ENCODE measurements around the gene STK16.
A peak's percentile ranks its signal among the peaks of the same experiment; 100 is the strongest.

Gene STK16

DNA sequence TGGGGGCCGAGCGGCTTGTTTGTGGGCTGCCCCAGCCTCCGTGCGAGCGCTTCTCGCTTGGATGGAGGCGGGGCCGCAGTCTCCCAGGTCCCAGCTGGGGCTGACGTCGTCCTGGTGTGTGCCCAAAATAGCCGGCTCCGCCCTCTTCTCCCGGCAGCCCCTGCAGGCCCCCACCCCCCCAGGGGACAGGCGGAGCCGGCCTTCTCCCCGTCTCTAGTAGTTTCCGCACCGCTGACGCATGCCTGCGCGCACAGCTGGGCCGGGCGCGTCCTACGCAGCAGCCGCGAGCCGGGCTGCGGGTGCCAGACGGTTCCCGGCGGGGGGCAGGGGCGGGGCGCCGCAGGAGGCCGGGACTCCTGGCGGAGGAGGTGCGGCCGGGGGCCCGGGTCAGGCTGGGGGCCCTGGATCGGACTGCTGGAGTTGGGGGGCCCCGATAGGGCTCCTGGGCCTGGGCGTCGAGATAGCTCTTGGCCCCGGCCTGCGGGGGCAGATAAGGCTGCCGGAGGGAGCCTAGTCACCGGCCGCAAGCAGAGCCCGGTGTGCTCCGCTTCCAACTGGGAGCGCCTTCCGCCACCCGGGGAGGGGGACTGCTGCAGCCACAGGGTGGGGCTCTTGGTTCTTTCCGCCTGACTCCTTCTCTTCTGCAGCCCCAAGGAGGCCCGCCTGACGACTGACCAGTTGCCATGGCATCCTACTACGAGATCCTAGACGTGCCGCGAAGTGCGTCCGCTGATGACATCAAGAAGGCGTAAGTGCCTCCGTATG, 34.1 kb downstream of the STK16 start, which contains the start of gene DNAJB2:
DNAJB2 (plus strand) TSS at position 216 of the 765 bp plus-strand sequence; CDS start at position 684, 468 bp downstream.
- peak within 1 kb of the TSS; percentile 90 for H3K4me3 ChIP-seq (ENCODE audit: low read length)
- H4K20me1 ChIP-seq (ENCODE audit: insufficient read depth, low read length): no peaks in the 10 kb centered on the region
- no peaks in the 10 kb centered on the region for H3K27me3 ChIP-seq (ENCODE audit: low read depth, low read length)
- H3K4me2 ChIP-seq (ENCODE audit: low read length): peak within 1 kb of the TSS; percentile 96
- H3K79me2 ChIP-seq (ENCODE audit: low read length): no peaks in the 10 kb centered on the region
- TF ChIP-seq EZH2phosphoT487 (IDR thresholded peaks at IDR 0.05; ENCODE audit: low read depth): no peak
- TF ChIP-seq, protein P1, sequence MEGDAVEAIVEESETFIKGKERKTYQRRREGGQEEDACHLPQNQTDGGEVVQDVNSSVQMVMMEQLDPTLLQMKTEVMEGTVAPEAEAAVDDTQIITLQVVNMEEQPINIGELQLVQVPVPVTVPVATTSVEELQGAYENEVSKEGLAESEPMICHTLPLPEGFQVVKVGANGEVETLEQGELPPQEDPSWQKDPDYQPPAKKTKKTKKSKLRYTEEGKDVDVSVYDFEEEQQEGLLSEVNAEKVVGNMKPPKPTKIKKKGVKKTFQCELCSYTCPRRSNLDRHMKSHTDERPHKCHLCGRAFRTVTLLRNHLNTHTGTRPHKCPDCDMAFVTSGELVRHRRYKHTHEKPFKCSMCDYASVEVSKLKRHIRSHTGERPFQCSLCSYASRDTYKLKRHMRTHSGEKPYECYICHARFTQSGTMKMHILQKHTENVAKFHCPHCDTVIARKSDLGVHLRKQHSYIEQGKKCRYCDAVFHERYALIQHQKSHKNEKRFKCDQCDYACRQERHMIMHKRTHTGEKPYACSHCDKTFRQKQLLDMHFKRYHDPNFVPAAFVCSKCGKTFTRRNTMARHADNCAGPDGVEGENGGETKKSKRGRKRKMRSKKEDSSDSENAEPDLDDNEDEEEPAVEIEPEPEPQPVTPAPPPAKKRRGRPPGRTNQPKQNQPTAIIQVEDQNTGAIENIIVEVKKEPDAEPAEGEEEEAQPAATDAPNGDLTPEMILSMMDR (IDR thresholded peaks at IDR 0.05; ENCODE audit: low read depth, low read length): no peak
- H2AFZ ChIP-seq (ENCODE audit: low read depth, low read length): peak within 1 kb of the TSS; percentile 82
- peak within 1 kb of the TSS; percentile 90 for H3K27ac ChIP-seq (ENCODE audit: low read length)
- peaks cover 3% of the 10 kb centered on the region for H3K36me3 ChIP-seq (replicated peaks; ENCODE audit: low read depth, low read length)
- no peaks in the 10 kb centered on the region for H3K9me3 ChIP-seq (ENCODE audit: insufficient read depth, low read length)
- peaks cover 11% of the 10 kb centered on the region for H3K4me1 ChIP-seq (ENCODE audit: low read length)
- H3K9ac ChIP-seq (ENCODE audit: low read length): peak within 1 kb of the TSS; percentile 88

DNA sequence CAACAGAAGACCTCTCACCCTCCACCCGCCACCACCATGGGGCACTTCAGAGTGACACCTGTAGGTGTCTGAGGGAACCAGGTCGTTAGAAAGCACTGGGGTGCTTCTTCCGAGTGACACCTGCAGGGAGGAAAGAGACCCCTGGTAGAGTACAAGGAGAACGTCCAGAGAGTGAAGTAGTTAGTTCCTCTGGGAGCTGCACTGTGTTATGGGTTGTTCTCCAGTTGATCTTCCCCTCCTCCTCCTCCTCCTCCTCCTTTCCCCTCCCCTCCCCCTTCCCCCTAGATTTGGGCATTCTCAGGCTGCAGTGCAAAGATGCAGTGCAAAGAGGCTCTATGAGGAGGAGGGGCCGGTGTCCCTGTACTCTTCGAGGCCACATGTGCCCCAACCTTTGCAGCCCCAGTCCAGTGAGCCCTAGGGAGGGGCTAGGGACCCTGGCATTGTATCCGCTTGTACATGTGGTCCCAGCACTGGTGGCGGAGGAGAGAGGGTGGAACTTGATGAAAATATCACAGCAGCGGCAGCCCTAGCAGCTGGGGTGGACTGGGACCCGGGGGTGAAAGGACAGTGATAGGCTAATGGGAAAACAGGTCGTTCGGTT, 34.7 kb downstream of the STK16 start:
- Histone ChIP-seq H3K4me2 (ENCODE audit: low read length) (peak overlapping the region; percentile 94), H3K27ac (ENCODE audit: low read length) (no peak overlapping the region), H4K20me1 (ENCODE audit: insufficient read depth, low read length) (no peaks in the 10 kb centered on the region), H3K79me2 (ENCODE audit: low read length) (no peaks in the 10 kb centered on the region), H3K27me3 (ENCODE audit: low read depth, low read length) (no peaks in the 10 kb centered on the region), H3K9ac (ENCODE audit: low read length) (peak overlapping the region; percentile 88), H3K36me3 (replicated peaks; ENCODE audit: low read depth, low read length) (peaks cover 3% of the 10 kb centered on the region), H2AFZ (ENCODE audit: low read depth, low read length) (0 out of 2 replicates have a peak overlapping the region, but pooled peaks have one; percentile 53), H3K4me3 (ENCODE audit: low read length) (peak overlapping the region; percentile 90), H3K9me3 (ENCODE audit: insufficient read depth, low read length) (no peaks in the 10 kb centered on the region), H3K4me1 (ENCODE audit: low read length) (peaks cover 11% of the 10 kb centered on the region)
- TF ChIP-seq, protein P1 (IDR thresholded peaks at IDR 0.05; ENCODE audit: low read depth, low read length): peak; percentile 31; the same call in 1 of the 2 replicates
- no peak for TF ChIP-seq EZH2phosphoT487 (IDR thresholded peaks at IDR 0.05; ENCODE audit: low read depth)

DNA sequence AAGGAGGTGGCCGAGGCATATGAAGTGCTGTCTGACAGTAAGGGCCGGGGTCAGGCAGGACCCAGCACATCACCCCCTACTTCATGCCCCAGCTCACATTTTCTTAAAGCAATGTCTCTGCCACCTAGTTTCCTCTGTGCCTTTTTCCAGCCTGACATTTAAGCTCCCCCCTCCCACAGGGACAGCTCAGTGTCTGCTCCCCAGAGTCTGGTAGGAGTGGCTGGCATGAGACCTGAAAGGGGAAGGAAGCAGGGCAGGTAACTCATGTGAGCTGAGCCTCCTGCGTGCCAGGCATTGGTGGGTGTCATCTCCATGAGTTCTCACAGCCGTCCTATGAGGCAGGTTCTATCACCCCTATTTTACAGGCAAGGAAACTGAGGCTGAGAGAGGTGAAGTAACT, 35.4 kb downstream of the STK16 start:
- peaks cover 3% of the 10 kb centered on the region for H3K36me3 ChIP-seq (replicated peaks; ENCODE audit: low read depth, low read length)
- no peak overlapping the region for H3K9ac ChIP-seq (ENCODE audit: low read length)
- H3K4me2 ChIP-seq (ENCODE audit: low read length): no peak overlapping the region
- TF ChIP-seq, protein P1 (IDR thresholded peaks at IDR 0.05; ENCODE audit: low read depth, low read length): no peak
- no peak for TF ChIP-seq EZH2phosphoT487 (IDR thresholded peaks at IDR 0.05; ENCODE audit: low read depth)
- H3K9me3 ChIP-seq (ENCODE audit: insufficient read depth, low read length): no peaks in the 10 kb centered on the region
- H2AFZ ChIP-seq (ENCODE audit: low read depth, low read length): no peak overlapping the region
- H4K20me1 ChIP-seq (ENCODE audit: insufficient read depth, low read length): no peaks in the 10 kb centered on the region
- H3K4me1 ChIP-seq (ENCODE audit: low read length): peaks cover 11% of the 10 kb centered on the region
- H3K79me2 ChIP-seq (ENCODE audit: low read length): no peaks in the 10 kb centered on the region
- no peaks in the 10 kb centered on the region for H3K27me3 ChIP-seq (ENCODE audit: low read depth, low read length)
- H3K27ac ChIP-seq (ENCODE audit: low read length): no peak overlapping the region
- H3K4me3 ChIP-seq (ENCODE audit: low read length): no peak overlapping the region

DNA sequence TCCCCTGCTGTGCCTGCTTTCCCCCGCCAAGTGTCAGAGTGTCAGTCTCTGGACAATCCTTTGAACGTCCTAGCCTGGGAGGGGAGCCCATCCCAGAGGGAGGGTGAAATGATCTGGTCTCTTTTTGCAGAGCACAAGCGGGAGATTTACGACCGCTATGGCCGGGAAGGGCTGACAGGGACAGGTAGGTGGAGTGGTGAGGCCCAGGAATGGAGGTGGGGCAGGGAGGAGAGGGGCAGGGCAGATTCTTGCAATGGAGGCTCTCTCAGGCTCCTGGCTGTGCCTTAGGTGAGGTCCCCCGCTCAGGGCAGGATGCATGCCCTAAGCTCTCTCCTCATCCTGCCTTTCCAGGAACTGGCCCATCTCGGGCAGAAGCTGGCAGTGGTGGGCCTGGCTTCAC, 36.3 kb downstream of the STK16 start:
- no peak overlapping the region for H3K27ac ChIP-seq (ENCODE audit: low read length)
- H3K36me3 ChIP-seq (replicated peaks; ENCODE audit: low read depth, low read length): peaks cover 3% of the 10 kb centered on the region
- no peaks in the 10 kb centered on the region for H3K9me3 ChIP-seq (ENCODE audit: insufficient read depth, low read length)
- H3K79me2 ChIP-seq (ENCODE audit: low read length): no peaks in the 10 kb centered on the region
- H3K4me3 ChIP-seq (ENCODE audit: low read length): no peak overlapping the region
- H3K27me3 ChIP-seq (ENCODE audit: low read depth, low read length): no peaks in the 10 kb centered on the region
- H3K4me2 ChIP-seq (ENCODE audit: low read length): no peak overlapping the region
- H3K9ac ChIP-seq (ENCODE audit: low read length): no peak overlapping the region
- H2AFZ ChIP-seq (ENCODE audit: low read depth, low read length): no peak overlapping the region
- H4K20me1 ChIP-seq (ENCODE audit: insufficient read depth, low read length): no peaks in the 10 kb centered on the region
- TF ChIP-seq, protein P1 (IDR thresholded peaks at IDR 0.05; ENCODE audit: low read depth, low read length): no peak
- no peak for TF ChIP-seq EZH2phosphoT487 (IDR thresholded peaks at IDR 0.05; ENCODE audit: low read depth)
- peaks cover 11% of the 10 kb centered on the region for H3K4me1 ChIP-seq (ENCODE audit: low read length)
